ENCODE measurements around the gene ICA1. TPM values are rescaled to one million over a fixed set of nuclear protein-coding genes. Genes with fewer than 3 reads are reported as not detected.

Gene ICA1
- total and polyA plus RNA-seq, 10 donors, result 9.6 to 45.7 (median 27.0) TPM

- no peaks in the 10 kb centered on the region for H3K4me1 ChIP-seq
- H3K4me3 ChIP-seq, result no peak overlapping the region
- H3K27ac ChIP-seq, result no peak overlapping the region
- no peak for DNase-seq
- TF ChIP-seq CTCF (IDR thresholded peaks at IDR 0.05 in 8 of 11, conservative IDR thresholded peaks at IDR 0.05 in 3 of 11), result no peak
- no peak for TF ChIP-seq POLR2A (IDR thresholded peaks at IDR 0.05)
- TF ChIP-seq POLR2AphosphoS5 (IDR thresholded peaks at IDR 0.05), result no peak
- no peaks in the 10 kb centered on the region for H3K9me3 ChIP-seq
- 94 to 97% (median 96%) methylated on average over 6 of the region's 6 CpGs for WGBS, 5 donors
- peaks cover 0 to 45% (median 19%) of the 10 kb centered on the region in 6 donors for H3K36me3 ChIP-seq
- H3K27me3 ChIP-seq (replicated peaks in 1 of 7), result no peaks in the 10 kb centered on the region
- intact Hi-C loops (cut with DNase I; ENCODE audit: low total_unique reads), result no loop called here
These were observed 172.8 kb downstream of the ICA1 start for GRCh38 chr7:8089036-8089780.

DNA sequence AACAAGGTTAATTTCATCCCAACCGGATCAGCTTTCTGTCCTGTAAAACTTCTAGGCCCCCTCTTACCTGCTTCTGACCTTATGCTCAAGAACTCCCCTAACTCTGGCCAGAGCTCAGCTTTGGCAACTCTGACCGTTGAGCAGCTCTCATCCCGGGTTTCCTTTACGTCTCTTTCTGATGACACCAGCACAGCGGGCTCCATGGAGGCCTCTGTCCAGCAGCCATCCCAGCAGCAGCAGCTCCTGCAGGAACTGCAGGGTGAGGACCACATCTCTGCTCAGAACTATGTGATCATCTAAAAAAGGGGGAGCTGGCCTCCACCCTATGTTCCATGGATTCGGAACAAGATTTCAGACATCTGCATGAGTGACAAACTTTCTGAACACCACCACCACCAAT, 175.7 kb downstream of the ICA1 start:
- Histone ChIP-seq H3K27ac (no peak overlapping the region), H3K9me3 (no peaks in the 10 kb centered on the region), H3K36me3 (peaks cover 0 to 45% (median 19%) of the 10 kb centered on the region in 6 donors), H3K4me3 (no peak overlapping the region), H3K4me1 (no peaks in the 10 kb centered on the region), H3K27me3 (replicated peaks in 1 of 7) (no peaks in the 10 kb centered on the region)
- intact Hi-C loops (cut with DNase I; ENCODE audit: low total_unique reads), result no loop called here
- 91 to 94% (median 93%) methylated on average over 6 of the region's 6 CpGs for WGBS, 5 donors
- no peak for TF ChIP-seq POLR2AphosphoS5 (IDR thresholded peaks at IDR 0.05)
- no peak for TF ChIP-seq POLR2A (IDR thresholded peaks at IDR 0.05)
- TF ChIP-seq CTCF (IDR thresholded peaks at IDR 0.05 in 8 of 11, conservative IDR thresholded peaks at IDR 0.05 in 3 of 11), result no peak
- no peak for DNase-seq

DNA sequence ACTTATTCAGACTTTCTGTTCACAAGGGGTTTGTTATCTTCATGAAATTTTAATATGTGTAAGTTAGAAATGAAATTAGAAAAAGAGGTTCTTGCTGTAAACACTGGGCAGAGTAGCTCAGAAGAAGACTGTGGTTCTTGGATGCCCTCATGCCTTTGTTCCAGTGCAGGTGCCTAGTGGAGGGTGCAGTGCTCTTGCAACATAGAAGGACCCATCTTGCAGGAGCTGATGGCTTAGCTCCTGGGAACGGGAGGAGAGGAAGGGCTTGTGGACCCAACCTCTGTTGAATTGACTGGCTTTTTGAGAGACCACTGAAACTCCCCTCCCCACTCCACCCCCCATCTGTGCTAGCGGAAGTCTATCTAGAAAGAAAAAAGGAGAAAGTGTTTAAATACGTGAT, 176.5 kb downstream of the ICA1 start:
- H3K27me3 ChIP-seq (replicated peaks in 1 of 7), result no peaks in the 10 kb centered on the region
- H3K4me1 ChIP-seq, result no peaks in the 10 kb centered on the region
- H3K27ac ChIP-seq, result no peak overlapping the region
- no peak overlapping the region for H3K4me3 ChIP-seq
- 89 to 99% (median 90%) methylated on average over 3 of the region's 3 CpGs for WGBS, 5 donors
- intact Hi-C loops (cut with DNase I; ENCODE audit: low total_unique reads), result no loop called here
- no peak for DNase-seq
- no peak for TF ChIP-seq POLR2A (IDR thresholded peaks at IDR 0.05)
- TF ChIP-seq POLR2AphosphoS5 (IDR thresholded peaks at IDR 0.05), result no peak
- no peak for TF ChIP-seq CTCF (IDR thresholded peaks at IDR 0.05 in 8 of 11, conservative IDR thresholded peaks at IDR 0.05 in 3 of 11)
- peaks cover 0 to 45% (median 19%) of the 10 kb centered on the region in 6 donors for H3K36me3 ChIP-seq
- H3K9me3 ChIP-seq, result no peaks in the 10 kb centered on the region

GRCh38 chr7:8084836-8085235, 177.1 kb downstream of the ICA1 start:
- Histone ChIP-seq H3K4me3 (no peak overlapping the region), H3K27ac (no peak overlapping the region), H3K36me3 (peaks cover 0 to 44% (median 19%) of the 10 kb centered on the region in 6 donors), H3K9me3 (no peaks in the 10 kb centered on the region), H3K4me1 (no peaks in the 10 kb centered on the region), H3K27me3 (replicated peaks in 1 of 7) (no peaks in the 10 kb centered on the region)
- 86 to 95% (median 90%) methylated on average over 5 of the region's 5 CpGs for WGBS, 5 donors
- intact Hi-C loops (cut with DNase I; ENCODE audit: low total_unique reads), result no loop called here
- no peak for TF ChIP-seq POLR2AphosphoS5 (IDR thresholded peaks at IDR 0.05)
- TF ChIP-seq CTCF (IDR thresholded peaks at IDR 0.05 in 8 of 11, conservative IDR thresholded peaks at IDR 0.05 in 3 of 11), result no peak
- no peak for TF ChIP-seq POLR2A (IDR thresholded peaks at IDR 0.05)
- no peak for DNase-seq

Measured in spleen (tissue), 11 donors.